K562 (cell line): ENCODE results near the gene KLRK1. TPM values are rescaled to one million over a fixed set of nuclear protein-coding genes. Genes with fewer than 3 reads are reported as not detected.
"Not testable (repeated sequence)": the region's sequence is repeated elsewhere in the genome, so short reads cannot be mapped to it uniquely, and the experiment has no call there.

Experiments used
- ATAC-seq: fragments of 200-7000 bp; cut with Tn5 transposase; 3 replicates; pipeline ENCODE4 v1.9.1; 2020; ENCODE audit warnings: moderate library complexity
- BruUV-seq: library from RNA; stranded (reverse); fragments of 400-500 nt; replicated peaks from 2 replicates; lab custom pipeline; 2021; lab: Mats Ljungman, UMichigan
- CTCF ChIA-PET: fragments of 300-600 bp; formaldehyde crosslinking; extraction: SDS; loops from one replicate; lab custom pipeline; 2021; ENCODE audit warnings: low intra/inter-chr PET ratio; lab: Yijun Ruan, JAX
- POLR2A ChIA-PET: fragments of 300-600, 350-650 bp; sonication (Branson Sonifier 250); formaldehyde crosslinking; extraction: SDS; loops from one replicate; lab custom pipeline; 2021; ENCODE audit warnings: antibody characterized with exemption, inconsistent platforms; lab: Yijun Ruan, JAX
- DNase-seq, 4 experiments: peaks; one replicate each; pipeline versions ENCODE4 v3.0.0 to v3.0.0-alpha.2; 2011 to 2018; ENCODE audit warnings: low spot score in 3 of 4, mixed read lengths in 3 of 4; ENCODE audit errors: extremely low read depth in 1 of 4
- FAIRE-seq: peaks from 2 replicates; lab custom pipeline; 2011; peaks lifted over from hg19 to GRCh38; lab: Jason Lieb, UNC
- H2AFZ ChIP-seq: 2 replicates; pipeline ENCODE4 v1.6.0; 2011; ENCODE audit warnings: low read depth, low read length, control low read depth, inconsistent platforms
- H3K27ac ChIP-seq: fragments of 200-600 bp; 3 replicates; pipeline ENCODE4 v1.8.0; 2011; ENCODE audit warnings: low read depth, mild to moderate bottlenecking, control low read depth, inconsistent platforms, low read length, moderate library complexity, mixed read lengths; ENCODE audit errors: extremely low read depth
- H3K27me3 ChIP-seq, 2 experiments: fragments of 300-600 bp in 1 of 2; 2 replicates in 1 of 2; 3 replicates in 1 of 2; pipeline versions ENCODE4 v1.6.0 to v1.8.0; 2011; ENCODE audit warnings: inconsistent platforms in 2 of 2, low read length in 2 of 2, mild to moderate bottlenecking in 1 of 2, mixed read lengths in 1 of 2, moderate library complexity in 1 of 2; ENCODE audit not compliant: control insufficient read depth in 2 of 2, insufficient read depth in 2 of 2
- H3K36me3 ChIP-seq: fragments of 300-600 bp; 3 replicates; pipeline ENCODE4 v1.8.0; 2011; ENCODE audit warnings: mild to moderate bottlenecking, low read length, inconsistent platforms; ENCODE audit not compliant: control insufficient read depth, insufficient read depth
- H3K4me1 ChIP-seq, 2 experiments: fragments of 200-600 bp in 1 of 2; replicated peaks in 1 of 2; 2 replicates in 1 of 2; 3 replicates in 1 of 2; pipeline versions ENCODE4 v1.5.1 to v1.8.0; 2011; ENCODE audit warnings: inconsistent platforms in 2 of 2, low read length in 2 of 2, mild to moderate bottlenecking in 1 of 2, mixed read lengths in 1 of 2, moderate library complexity in 1 of 2; ENCODE audit not compliant: control insufficient read depth in 2 of 2, insufficient read depth in 2 of 2
- H3K4me2 ChIP-seq: 2 replicates; pipeline ENCODE4 v1.6.1; 2011; ENCODE audit warnings: low read length, control low read depth, inconsistent platforms, mixed read lengths; ENCODE audit not compliant: insufficient read depth
- H3K4me3 ChIP-seq: fragments of 200-600 bp; sonication (generic), shearing (Covaris generic); 2 replicates; pipeline ENCODE4 v1.5.1; 2016; ENCODE audit warnings: control low read depth, inconsistent platforms
- H3K79me2 ChIP-seq: fragments of 200-600 bp; 3 replicates; pipeline ENCODE4 v1.8.0; 2011; ENCODE audit warnings: low read length, inconsistent platforms; ENCODE audit not compliant: control insufficient read depth, insufficient read depth
- H3K9ac ChIP-seq, 2 experiments: 2 replicates each; pipeline versions ENCODE4 v1.6.0 to v1.6.1; 2011; ENCODE audit warnings: low read depth in 2 of 2, low read length in 2 of 2, control low read depth in 1 of 2, inconsistent platforms in 1 of 2, mild to moderate bottlenecking in 1 of 2, mixed read lengths in 1 of 2; ENCODE audit not compliant: insufficient read depth in 1 of 2
- H3K9me1 ChIP-seq: one replicate; pipeline ENCODE4 v1.6.0; 2011; ENCODE audit warnings: inconsistent platforms, mild to moderate bottlenecking, low read length, moderate library complexity; ENCODE audit not compliant: control insufficient read depth, insufficient read depth
- H3K9me3 ChIP-seq: replicated peaks from 2 replicates; pipeline ENCODE4 v1.5.1; 2011; ENCODE audit warnings: low read depth, low read length, inconsistent platforms; ENCODE audit not compliant: control insufficient read depth, insufficient read depth
- H4K20me1 ChIP-seq: replicated peaks from 2 replicates; pipeline ENCODE4 v1.6.1; 2011; ENCODE audit warnings: low read length, inconsistent platforms, mixed read lengths; ENCODE audit not compliant: control insufficient read depth, insufficient read depth
- GTF3C2 ChIP-seq: IDR thresholded peaks from 3 replicates; pipeline ENCODE4 v1.6.1; 2011; ENCODE audit warnings: borderline replicate concordance, mild to moderate bottlenecking, moderate library complexity; ENCODE audit not compliant: insufficient read length; ENCODE audit errors: extremely low read depth
- ZNF146 ChIP-seq: IDR thresholded peaks from one replicate; pipeline ENCODE4 v1.6.1; 2018; ENCODE audit warnings: missing compliant biosample characterization; ENCODE audit not compliant: unreplicated experiment
- ZNF277 ChIP-seq: fragments of 250-450 bp; sonication (Bioruptor Pico); IDR thresholded peaks from 2 replicates; pipeline ENCODE4 v1.8.0; 2022; ENCODE audit warnings: inconsistent platforms, mild to moderate bottlenecking, moderate library complexity, borderline replicate concordance
- WGBS: fragments of 100-300 bp; shearing (Covaris generic); methylation state at CpG from one replicate; pipeline ENCODE4 v1.1.6; 2016; ENCODE audit warnings: low coverage, mixed read lengths; ENCODE audit not compliant: insufficient coverage; ENCODE audit errors: missing lambda C conversion rate; 5-methylcytosine and 5-hydroxymethylcytosine counted together
- in situ Hi-C: fragments of 300-500 bp; cut with MboI; formaldehyde crosslinking; loops from 4 replicates; pipeline ENCODE4 v1.15.0; 2018; ENCODE audit warnings: inconsistent platforms, mixed read lengths
- intact Hi-C: fragments of 100-400 bp; cut with micrococcal nuclease; formaldehyde crosslinking; loops from 2 replicates; pipeline ENCODE4 v1.14.2; 2022
- polyA plus RNA-seq, 8 experiments: library from polyadenylated mRNA; depleted of rRNA in 4 of 8; stranded (reverse) in 5 of 8; unstranded in 3 of 8; fragments of >200 nt; fragmentation: Nextera tagmentation in 2 of 8; fragmentation: Illumina TruSeq in 1 of 8; extraction: Ambion mirVana in 2 of 8; extraction: Trizol in 1 of 8; gene quantifications; 2 replicates each; pipeline versions ENCODE4 v1.2.1 to v1.2.3, GENCODE V29; 2011 to 2014; ENCODE audit warnings: inconsistent platforms in 1 of 8, missing spikeins in 1 of 8
- total RNA-seq, 7 experiments: library from RNA; depleted of rRNA in 6 of 7; stranded (reverse); fragments of >200 nt in 6 of 7; fragmentation: Illumina TruSeq in 2 of 7; extraction: Trizol in 2 of 7; gene quantifications; 2 replicates each; pipeline versions ENCODE4 v1.2.1 to v1.2.3, GENCODE V29; 2011 to 2021; ENCODE audit warnings: low replicate concordance in 1 of 7

Gene KLRK1
- total and polyA plus RNA-seq, 9 of the 15 experiments (the other 6 are each of a cell fraction or from before 2014, with no cell fraction given): 0.03 to 0.09 (median 0.06) TPM; not detected in 3

GRCh38 chr12:10354071-10354470 lies 35.8 kb downstream of the KLRK1 start (continued):
- no peak for TF ChIP-seq GTF3C2
- no peak for TF ChIP-seq ZNF277 (CRISPR knock-in tag)

- in situ Hi-C loops, H3K36me3 ChIP-seq, H3K27me3 ChIP-seq, H3K9ac ChIP-seq, H3K4me1 ChIP-seq, H3K4me3 ChIP-seq, H3K9me3 ChIP-seq, DNase-seq, CTCF ChIA-PET, ATAC-seq, H3K79me2 ChIP-seq, intact Hi-C loops, POLR2A ChIA-PET, H3K9me1 ChIP-seq, H2AFZ ChIP-seq, H3K27ac ChIP-seq, FAIRE-seq, H3K4me2 ChIP-seq, BruUV-seq, H4K20me1 ChIP-seq: not testable (repeated sequence)
- 21% methylated on average over 3 of the region's 3 CpGs for WGBS
- TF ChIP-seq ZNF146 (CRISPR knock-in tag): peak; percentile 72
Measured at GRCh38 chr12:10351457-10351856, 38.4 kb downstream of the KLRK1 start.
